ENCODE data around the gene ETNPPL.

DNA sequence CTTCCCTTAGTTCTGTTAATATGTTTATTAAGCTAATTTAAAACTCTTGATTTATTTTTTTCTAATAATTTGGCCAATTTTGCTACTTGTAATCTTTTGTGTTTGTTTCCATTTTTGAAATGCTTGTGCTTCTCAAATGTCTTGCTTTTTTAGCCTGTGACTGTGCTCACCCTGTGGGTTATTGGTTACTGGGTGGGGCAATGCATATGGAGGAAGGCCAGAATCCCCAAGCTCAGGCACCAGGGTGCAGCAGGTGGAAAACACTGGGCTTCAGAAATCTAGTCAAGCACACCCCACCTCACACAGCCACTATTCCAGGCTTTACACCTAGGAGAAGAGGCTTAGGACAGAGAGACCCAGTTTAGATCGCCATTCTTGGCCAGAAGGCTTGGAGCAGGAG lies 33.1 kb downstream of the ETNPPL start:
- TF ChIP-seq POLR2A (IDR thresholded peaks at IDR 0.05) (no peak), CTCF (IDR thresholded peaks at IDR 0.05) (no peak)
